ENCODE data around the gene PRELID1.
A peak's percentile ranks its signal among the peaks of the same experiment; 100 is the strongest.

Gene PRELID1

GRCh38 chr5:177355868-177356168, 52.2 kb downstream of the PRELID1 start:
- Histone ChIP-seq H3K36me3 (no peaks in the 10 kb centered on the region), H3K27ac (peak overlapping the region in 5 of 11 experiments; percentile 6 to 88 (median 83); a peak in 5 of 22 replicates), H3K9me3 (replicated peaks in 1 of 11) (peaks cover 0 to 6% (median 0%) of the 10 kb centered on the region in 11 experiments; a peak in 2 of 22 replicates), H4K20me1 (peaks cover 0 to 11% (median 0%) of the 10 kb centered on the region in 11 experiments; a peak in 5 of 22 replicates), H3K27me3 (no peaks in the 10 kb centered on the region), H3K4me3 (no peak overlapping the region), H3K4me2 (peak overlapping the region; percentile 93 to 100 (median 99)), H3K4me1 (peaks cover 66 to 86% (median 77%) of the 10 kb centered on the region in 10 experiments), H3K9ac (0 out of 22 replicates have a peak overlapping the region, but pooled peaks of 1 of the 11 experiments have one; percentile 8)
- TF ChIP-seq Cebpa-rat (IDR thresholded peaks at IDR 0.05) = no peak
